GM18870 (cell line): ENCODE measurements around the gene HOXA1.
"Not testable (repeated sequence)": the region's sequence is repeated elsewhere in the genome, so short reads cannot be mapped to it uniquely, and the experiment has no call there.

ENCODE experiments used
- ATAC-seq: cut with Tn5 transposase; IDR thresholded peaks from one replicate; pipeline ENCODE4 v1.9.1; 2021; ENCODE audit warnings: moderate library complexity; ENCODE audit not compliant: unreplicated experiment

The HOXA1 gene

DNA sequence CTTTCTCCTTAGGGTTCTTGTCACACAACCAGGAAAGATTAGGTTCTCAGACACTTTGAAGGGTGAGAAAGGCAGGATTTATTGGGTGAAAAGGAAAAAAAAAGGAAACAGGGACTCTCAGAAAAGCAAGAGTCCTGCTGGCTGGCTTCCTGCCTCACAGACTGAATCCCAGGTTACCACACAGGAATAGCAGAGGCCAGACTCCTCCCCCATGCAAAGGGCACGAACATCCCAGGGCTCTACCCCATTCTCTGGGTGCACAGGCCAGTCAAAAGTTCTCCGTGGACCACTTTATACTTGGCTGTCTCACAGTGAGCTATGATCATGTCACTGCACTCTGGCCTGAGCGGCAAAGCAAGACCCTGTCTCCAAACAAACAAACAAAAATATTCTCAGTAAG, 42.6 kb downstream of the HOXA1 start:
- ATAC-seq = no peak

DNA sequence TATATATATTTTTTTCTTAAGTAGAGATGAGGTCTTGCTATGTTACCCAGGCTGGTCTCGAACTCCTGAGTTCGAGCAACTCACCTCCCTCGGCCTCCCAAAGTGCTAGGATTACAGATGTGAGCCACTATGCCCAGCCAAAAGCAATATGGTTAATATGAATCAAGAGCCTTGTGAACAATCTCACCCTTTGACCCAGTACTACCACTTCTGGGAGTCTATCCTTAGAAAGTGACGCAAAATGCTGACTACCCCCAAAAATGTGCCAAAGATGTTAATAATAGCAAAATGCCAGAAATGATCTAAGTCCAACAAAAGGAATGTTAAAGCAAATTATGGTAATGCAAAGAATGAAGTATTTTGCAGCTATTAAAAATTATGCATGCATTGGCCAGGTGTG, 44.3 kb downstream of the HOXA1 start:
- ATAC-seq = no peak

DNA sequence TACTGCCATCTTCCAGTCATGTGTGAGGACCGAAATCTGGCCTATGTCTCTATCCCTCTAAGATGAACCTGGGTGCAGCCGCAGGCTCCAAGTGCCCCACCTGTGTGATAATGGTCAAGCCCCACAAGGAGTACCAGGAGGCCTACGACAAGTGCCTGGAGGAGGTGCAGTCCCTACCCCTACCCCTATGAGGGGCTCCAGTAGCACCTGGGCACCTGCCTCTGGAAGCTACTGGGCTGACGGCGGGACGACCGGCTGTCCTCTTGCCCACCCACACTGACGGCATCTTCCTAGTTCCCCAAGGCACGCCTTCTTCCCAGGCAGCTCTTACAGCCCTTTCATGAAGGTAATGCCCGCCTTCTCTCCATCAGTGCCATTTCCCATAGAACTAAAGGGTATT, 47.4 kb downstream of the HOXA1 start:
- no peak for ATAC-seq

DNA sequence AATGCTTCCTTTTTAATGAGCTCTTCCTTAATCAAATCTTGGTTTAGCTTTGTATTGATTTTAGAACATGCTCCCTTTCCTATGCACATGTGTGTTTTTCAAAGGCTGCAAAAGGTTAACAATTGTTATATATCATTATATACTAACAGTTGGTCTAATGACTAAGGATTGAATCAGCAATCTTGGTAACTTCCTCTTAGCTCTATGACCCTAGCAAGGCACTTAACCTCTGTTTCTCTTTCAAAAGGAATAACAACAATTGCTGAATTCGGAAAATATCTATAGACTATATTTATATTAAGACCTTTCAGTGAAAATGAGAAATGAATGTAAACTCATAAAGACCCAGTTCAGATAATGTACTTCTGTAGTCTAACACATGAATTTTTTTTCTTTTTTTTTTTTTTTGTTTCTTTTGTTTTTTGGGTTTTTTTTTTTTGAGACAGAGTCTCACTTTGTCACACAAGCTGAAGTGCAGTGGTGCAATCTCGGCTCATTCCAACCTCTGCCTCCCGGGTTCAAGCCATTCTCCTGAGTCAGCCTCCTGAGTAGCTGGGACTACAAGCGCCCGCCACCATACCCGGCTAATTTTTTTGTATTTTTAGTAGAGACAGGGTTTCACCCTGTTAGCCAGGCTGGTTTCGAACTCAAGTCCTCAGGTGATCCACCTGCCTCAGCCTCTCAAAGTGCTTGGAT, 48.8 kb downstream of the HOXA1 start:
- ATAC-seq = no peak

DNA sequence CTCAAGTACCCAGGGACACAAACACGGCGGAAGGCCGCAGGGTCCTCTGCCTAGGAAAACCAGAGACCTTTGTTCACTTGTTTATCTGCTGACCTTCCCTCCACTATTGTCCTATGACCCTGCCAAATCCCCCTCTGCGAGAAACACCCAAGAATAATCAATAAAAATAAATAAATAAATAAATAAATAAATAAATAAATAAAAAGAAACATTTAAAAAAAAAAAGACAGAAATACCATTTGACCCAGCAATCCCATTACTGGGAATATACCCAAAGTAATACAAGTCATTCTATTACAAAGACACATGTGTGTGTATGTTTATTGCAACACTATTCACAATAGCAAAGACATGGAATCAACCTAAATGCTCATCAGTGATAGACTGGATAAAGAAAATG, 49.8 kb downstream of the HOXA1 start:
- ATAC-seq = not testable (repeated sequence)

DNA sequence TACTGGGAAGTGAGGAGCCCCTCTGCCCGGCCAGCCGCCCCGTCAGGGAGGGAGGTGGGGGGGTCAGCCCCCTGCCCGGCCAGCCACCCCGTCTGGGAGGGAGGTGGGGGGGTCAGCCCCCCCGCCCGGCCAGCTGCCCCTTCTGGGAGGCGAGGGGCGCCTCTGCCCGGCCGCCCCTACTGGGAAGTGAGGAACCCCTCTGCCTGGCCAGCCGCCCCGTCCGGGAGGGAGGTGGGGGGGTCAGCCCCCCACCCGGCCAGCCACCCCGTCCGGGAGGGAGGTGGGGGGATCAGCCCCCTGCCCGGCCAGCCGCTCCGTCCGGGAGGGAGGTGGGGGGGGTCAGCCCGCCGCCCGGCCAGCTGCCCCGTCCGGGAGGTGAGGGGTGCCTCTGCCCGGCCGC, 50.7 kb downstream of the HOXA1 start:
- not testable (repeated sequence) for ATAC-seq
